GM19240 (cell line): ENCODE results near the gene GABRB2.
"Not testable (repeated sequence)": the region's sequence is repeated elsewhere in the genome, so short reads cannot be mapped to it uniquely, and the experiment has no call there.

ENCODE experiments used
- DNase-seq: peaks from one replicate; pipeline ENCODE4 v3.0.0; 2011; ENCODE audit warnings: low spot score; ENCODE audit not compliant: insufficient read length

The GABRB2 gene

DNA sequence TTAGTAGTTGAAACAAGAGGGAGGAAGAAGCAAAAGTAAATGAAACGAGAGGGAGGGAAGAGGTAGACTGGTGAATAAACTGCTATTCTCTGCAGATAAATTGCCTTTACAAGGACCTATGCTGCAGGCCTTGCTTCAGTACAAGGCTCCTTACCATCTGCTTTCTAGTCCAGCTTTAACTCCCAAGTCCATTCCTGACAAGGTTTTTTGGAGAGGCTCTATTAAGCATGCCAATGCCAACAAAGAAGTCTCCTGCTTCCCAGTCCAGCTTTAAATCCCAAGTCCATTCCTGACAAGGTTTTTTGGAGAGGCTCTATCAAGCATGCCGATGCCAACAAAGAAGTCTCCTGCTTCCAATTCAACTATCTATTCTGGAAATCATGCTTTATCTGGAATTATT lies 244.9 kb downstream of the GABRB2 start:
- no peak for DNase-seq

DNA sequence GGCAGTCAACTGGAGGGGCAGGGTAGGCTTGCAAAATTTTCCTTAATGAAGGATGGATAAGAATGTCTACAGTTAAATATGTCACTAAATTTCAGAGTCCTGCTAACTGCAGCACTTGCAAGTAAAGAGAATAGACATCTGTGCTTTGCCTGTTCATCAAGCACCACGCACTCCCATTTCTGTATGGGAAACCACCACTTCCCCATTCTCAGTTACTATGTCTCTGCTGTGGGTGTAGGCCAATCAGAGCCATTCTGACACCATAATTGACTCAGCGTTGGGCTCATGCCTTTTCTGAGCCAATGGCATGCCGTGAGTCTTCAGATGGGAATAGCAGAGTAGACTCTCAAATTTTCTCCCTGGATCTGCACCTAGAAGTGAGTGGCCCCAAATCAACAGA lies 247.5 kb downstream of the GABRB2 start:
- DNase-seq: no peak

GRCh38 chr5:161297388-161297787 lies 249.1 kb downstream of the GABRB2 start:
- not testable (repeated sequence) for DNase-seq

GRCh38 chr5:161295721-161296250 lies 250.7 kb downstream of the GABRB2 start:
- DNase-seq: no peak

- DNase-seq: no peak
These were observed 258.5 kb downstream of the GABRB2 start for GRCh38 chr5:161288071-161288470.

GRCh38 chr5:161287436-161287835 lies 259.1 kb downstream of the GABRB2 start:
- DNase-seq: no peak

- no peak for DNase-seq
These were observed 260.4 kb downstream of the GABRB2 start for GRCh38 chr5:161286066-161286655.

DNA sequence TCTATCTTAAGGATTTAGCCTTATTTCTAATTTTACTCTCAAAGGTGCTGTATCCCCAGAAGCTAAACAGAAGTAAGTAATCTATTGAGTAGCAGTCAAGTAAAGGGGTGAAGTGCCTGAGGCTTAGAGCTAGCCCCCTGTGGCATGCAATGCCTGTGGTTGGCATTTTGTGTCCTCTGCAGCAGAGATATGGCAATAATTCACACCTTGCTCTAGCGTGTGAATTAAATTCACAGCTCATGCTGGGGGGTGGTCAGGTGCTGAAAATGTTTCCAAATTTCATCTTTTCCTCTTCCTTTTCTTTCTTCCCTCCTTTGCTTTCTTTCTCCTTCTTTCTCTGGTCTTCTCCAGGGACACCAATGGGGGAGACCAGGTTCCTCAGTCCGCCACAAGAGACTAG lies 262.1 kb downstream of the GABRB2 start:
- DNase-seq: no peak

- DNase-seq: no peak
These were observed 263.2 kb downstream of the GABRB2 start for GRCh38 chr5:161283296-161283695.

GRCh38 chr5:161278739-161279660 lies 267.5 kb downstream of the GABRB2 start:
- DNase-seq: no peak

DNA sequence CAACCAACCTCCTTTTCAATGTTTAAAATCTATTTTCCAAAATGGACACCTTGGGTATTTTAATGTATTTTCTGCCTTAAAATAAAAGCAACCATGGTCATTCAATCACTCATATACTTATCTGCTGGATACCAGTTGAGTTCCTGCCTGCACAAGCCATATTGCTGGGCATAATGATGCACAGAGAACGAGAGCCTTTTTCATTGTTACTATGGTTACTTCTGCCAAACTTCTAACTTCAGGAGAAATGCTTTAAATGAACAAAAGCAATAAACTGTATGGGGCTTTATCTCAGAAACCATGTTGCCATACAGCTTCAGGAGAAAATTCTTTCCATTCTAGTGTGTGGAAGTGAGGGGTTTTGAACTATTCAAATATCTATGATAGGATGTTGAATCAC lies 269.5 kb downstream of the GABRB2 start:
- no peak for DNase-seq

- no peak for DNase-seq
These were observed 271.6 kb downstream of the GABRB2 start for GRCh38 chr5:161274951-161275350.

DNA sequence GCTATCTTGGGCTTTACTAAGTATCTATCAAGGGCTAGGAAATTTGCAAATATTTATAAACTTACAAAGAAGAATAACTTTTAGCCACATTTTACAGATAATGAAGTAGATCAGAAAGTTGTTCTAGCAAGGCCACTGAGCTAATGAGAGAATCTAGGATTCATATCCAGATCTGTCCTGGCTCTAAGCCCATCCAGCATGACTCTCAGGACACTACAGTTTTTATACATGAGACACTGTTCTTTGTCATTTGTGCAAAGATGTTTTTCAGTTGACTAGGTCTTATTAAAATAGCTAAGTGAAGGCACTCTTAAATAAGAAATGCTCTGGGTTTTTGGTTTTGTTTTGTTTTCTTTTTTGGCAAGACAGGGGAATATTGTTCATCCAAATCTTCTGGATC lies 273.1 kb downstream of the GABRB2 start:
- DNase-seq: no peak

DNA sequence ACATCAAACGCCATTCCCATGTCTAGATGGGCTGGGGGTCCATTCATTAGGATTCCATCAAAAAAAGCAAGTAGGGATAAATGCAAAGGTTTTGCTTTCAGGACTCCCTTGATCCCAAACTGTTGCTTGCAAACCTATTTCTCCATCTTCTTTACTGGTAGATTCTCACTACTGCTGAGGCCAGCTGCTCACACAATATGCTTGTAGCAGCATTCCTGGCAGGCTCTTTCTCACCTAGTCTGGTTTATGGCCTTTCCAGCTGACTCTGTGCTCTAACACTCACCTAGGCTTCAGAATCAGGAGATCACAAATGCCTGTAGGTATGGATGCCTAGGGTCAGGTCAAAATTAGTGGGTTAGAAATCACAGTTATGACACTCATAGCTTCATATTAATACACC lies 274.7 kb downstream of the GABRB2 start:
- no peak for DNase-seq

DNA sequence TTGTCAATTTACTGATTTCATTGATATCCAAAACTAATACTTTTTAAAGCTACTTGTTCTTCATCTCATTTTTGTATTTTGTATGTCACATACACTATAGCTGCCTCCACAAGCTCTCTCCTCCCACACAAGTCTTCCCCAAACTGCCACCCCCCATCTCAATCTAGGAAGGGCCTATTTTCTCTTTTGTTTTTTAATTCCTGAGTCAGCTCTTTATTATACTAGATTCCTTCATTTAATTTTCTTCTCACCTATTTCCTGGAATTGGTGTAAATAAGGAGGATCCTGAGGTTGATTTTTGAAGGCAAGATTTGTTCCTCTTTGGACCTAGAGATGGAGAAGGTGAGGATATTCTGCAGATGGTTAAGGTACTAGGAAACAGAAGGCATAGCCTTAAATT lies 277.4 kb downstream of the GABRB2 start:
- DNase-seq: no peak

GRCh38 chr5:161266954-161267353 lies 279.6 kb downstream of the GABRB2 start:
- DNase-seq: no peak

DNA sequence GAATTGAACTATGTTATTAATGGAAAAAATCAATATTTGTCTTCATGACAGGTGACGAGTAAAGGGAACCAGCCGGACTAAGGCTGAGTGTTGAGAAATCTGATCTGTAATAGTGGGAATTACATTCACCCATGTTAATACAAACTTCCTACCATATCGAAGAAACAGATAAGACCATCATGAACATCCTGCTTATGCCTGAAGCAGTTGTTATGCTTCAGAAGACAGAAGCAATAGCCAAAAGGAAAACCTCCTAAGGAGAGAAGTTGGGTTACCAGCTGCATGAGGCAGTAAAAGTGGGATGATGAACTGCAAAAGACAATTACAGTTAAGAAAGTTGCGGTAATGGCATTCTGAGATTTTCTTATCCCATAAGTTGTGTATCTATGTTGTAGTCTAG lies 281.5 kb downstream of the GABRB2 start:
- DNase-seq: no peak

DNA sequence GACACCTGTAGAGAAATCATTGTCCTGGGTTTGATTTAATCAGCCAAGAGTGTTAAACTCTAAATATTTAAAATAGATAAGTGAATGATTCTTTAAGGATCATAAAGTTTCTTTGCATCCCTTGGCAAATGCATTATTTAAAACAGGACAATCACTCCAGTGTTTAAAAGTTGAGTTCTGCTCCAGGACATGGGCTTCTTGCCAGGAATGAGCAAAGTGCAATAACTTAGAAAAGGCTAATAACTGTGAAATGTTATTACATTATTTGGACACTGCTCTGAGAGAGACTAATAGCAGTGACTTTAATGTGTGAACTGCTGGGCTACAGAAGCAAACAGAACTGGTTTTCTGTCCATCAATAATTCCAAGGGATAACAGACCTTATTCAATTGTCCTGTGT lies 283.3 kb downstream of the GABRB2 start:
- no peak for DNase-seq

GRCh38 chr5:161261668-161262323 lies 284.7 kb downstream of the GABRB2 start:
- DNase-seq: no peak

- DNase-seq: no peak
These were observed 288.1 kb downstream of the GABRB2 start for GRCh38 chr5:161258438-161258837.

DNA sequence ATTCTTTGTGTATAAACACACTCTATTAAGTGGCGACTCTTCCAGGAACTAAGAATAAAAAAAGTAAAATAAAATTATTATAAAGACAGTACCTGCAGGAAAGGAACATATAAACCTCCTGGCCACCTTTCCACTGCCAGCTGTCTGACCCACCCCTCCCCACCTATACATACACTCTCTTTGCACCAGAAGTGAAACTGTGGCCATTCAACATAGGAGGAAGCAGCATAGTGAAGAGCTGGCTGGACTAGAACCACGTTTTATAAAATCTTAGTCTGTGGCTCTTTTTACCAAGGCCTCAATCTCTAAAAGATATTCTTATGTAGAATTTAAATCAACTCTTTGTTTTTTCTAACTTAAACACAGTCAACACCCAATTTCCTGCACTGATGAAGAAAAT lies 289.6 kb downstream of the GABRB2 start:
- no peak for DNase-seq

GRCh38 chr5:161252955-161253354 lies 293.6 kb downstream of the GABRB2 start:
- not testable (repeated sequence) for DNase-seq
